ENCODE results near the gene CXCR3.

DNA sequence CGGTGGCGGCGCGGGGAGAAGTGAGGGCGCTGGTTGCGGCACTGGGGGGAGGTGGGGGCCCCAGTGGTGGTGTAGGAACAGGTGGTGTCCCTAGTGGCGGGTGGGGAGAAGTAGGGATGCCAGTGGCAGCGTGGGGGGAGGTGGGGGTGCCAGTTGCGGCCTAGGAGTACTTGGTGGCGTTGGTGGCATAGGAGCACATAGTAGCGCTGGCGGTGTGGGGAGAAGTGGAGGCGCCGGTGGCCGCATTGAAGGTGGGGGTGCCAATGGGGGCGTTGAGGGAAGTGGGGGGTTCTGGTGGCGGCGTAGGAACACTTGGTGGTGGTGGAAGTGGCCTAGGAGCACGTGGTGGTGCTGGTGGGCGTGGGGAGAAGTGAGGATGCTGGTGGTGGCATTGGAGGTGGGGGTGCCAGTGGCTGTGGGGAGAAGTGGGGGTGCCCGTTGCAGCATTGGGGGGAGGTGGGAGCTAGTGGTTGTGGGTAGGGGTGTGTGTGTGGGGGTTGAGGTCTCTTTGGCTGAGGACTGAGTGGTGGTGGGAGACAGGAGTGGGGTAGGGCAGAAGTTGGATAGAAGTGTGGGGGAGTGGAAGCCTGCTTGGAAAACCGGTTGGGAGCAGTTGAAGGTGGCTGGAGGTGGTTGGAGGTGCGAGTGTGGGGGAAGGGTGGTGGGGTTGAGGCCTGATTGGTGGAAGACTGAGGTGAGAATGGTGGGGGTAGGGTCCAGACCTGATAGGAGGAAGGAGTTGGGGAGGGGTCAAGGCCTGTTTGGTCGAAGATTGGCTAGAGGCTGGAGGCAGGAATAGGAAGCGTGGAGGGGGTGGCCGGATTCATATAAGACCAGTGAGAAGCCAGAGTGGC, 38.9 kb downstream of the CXCR3 start:
- TF ChIP-seq, protein P1, sequence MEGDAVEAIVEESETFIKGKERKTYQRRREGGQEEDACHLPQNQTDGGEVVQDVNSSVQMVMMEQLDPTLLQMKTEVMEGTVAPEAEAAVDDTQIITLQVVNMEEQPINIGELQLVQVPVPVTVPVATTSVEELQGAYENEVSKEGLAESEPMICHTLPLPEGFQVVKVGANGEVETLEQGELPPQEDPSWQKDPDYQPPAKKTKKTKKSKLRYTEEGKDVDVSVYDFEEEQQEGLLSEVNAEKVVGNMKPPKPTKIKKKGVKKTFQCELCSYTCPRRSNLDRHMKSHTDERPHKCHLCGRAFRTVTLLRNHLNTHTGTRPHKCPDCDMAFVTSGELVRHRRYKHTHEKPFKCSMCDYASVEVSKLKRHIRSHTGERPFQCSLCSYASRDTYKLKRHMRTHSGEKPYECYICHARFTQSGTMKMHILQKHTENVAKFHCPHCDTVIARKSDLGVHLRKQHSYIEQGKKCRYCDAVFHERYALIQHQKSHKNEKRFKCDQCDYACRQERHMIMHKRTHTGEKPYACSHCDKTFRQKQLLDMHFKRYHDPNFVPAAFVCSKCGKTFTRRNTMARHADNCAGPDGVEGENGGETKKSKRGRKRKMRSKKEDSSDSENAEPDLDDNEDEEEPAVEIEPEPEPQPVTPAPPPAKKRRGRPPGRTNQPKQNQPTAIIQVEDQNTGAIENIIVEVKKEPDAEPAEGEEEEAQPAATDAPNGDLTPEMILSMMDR (IDR thresholded peaks at IDR 0.05; ENCODE audit: low read depth, low read length, poor library complexity, severe bottlenecking), result no peak
- TF ChIP-seq EZH2phosphoT487 (IDR thresholded peaks at IDR 0.05; ENCODE audit: borderline replicate concordance, low read length), result no peak
